ENCODE measurements around the gene ICA1.

Gene ICA1

DNA sequence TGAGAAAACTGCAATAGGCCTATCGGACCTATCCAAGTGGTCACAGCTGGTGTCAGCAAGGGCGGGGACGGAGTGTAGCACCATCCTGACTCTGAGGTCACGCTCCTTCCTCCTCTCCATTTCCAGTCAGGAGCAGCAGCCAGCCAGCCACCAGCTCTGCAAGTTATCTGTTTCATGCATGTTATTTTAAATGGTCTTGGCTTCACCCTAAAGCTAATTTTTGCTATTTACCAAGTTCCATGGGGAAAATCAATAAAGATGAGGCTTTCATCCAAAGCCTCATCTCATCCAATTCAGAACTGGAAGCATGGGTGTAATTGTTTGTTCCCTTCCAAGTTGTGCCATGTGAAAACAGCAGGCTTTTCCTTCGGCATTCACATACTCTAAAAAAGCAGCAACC is 49.3 kb downstream of the ICA1 start:
- ATAC-seq (replicated peaks) (no peak), DNase-seq (no peak)
- Mint-ChIP-seq H3K27me3 (no peaks in the 10 kb centered on the region), H3K36me3 (ENCODE audit: insufficient read depth) (no peaks in the 10 kb centered on the region), H3K9me3 (no peaks in the 10 kb centered on the region), H3K27ac (no peak overlapping the region), H3K4me1 (ENCODE audit: low read depth in 2 of 2) (peaks cover 2 to 3% of the 10 kb centered on the region in 2 donors), H3K4me3 (no peak overlapping the region)

DNA sequence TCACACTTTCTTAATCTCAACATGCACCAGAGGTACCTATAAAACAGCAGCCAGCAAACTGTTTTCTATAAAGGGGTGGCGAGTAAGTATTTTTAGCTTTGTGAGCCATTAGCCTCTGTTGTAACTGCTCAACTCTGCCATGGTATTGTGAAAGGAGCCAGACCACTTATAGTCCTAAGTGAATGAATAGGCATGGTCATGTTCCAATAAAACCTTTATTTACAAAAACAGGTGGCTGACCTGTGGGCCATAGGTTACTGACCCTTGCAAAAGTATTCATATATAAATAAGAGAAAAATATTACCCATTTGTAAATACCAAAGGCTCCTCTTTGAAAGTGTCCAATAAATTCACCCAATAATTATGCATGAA is 50.3 kb downstream of the ICA1 start:
- no peak for ATAC-seq (replicated peaks)
- no peak for DNase-seq

DNA sequence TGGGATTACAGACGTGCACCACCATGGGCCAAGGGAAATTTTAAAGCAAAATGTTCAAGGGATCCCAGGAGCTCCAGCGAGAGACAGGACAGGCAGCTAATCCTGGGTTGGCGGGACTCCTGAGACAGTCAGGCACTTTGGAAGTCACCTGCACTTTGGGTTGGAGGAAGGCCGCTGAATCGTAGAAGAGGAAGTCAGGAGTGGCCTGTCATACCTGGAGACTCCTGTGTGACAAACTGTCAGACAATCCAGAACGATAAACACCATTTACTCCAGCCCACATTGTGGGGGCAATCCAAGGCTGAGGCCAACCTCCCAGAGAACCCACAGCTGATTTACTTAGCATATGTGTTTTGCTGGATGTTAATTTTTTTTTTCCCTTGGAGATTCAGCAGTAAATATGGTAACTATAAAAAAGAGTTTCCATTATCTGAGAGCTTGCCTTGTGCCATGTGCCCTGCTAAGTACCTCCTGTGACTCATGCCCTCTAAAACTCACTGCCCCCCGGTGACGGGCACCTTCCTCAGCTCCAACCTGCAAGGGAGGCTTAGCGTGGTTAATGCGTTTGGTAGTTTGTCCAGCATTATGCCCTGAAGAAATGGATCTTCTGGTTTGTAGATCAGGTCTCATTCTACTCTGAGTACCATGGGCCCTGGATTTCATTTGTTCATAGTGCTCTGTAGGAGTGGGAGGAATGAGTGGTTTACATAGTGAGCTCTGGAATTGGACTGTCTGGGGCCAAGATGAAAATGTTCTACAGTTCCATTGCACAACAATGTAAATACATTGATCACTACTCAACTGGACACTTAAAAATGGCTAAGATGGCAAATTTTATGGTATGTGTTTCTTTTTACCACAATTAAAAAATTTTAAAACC is 50.9 kb downstream of the ICA1 start:
- Mint-ChIP-seq H3K27ac (no peak overlapping the region), H3K27me3 (peaks cover 0 to 3% of the 10 kb centered on the region in 2 donors)
- ATAC-seq (replicated peaks) = no peak

More for the DNA sequence above, 50.3 kb downstream of the ICA1 start:
- Mint-ChIP-seq H3K9me3 (no peaks in the 10 kb centered on the region), H3K27ac (no peak overlapping the region), H3K36me3 (ENCODE audit: insufficient read depth) (no peaks in the 10 kb centered on the region), H3K4me3 (no peak overlapping the region), H3K4me1 (ENCODE audit: low read depth in 2 of 2) (no peaks in the 10 kb centered on the region), H3K27me3 (no peaks in the 10 kb centered on the region)

DNA sequence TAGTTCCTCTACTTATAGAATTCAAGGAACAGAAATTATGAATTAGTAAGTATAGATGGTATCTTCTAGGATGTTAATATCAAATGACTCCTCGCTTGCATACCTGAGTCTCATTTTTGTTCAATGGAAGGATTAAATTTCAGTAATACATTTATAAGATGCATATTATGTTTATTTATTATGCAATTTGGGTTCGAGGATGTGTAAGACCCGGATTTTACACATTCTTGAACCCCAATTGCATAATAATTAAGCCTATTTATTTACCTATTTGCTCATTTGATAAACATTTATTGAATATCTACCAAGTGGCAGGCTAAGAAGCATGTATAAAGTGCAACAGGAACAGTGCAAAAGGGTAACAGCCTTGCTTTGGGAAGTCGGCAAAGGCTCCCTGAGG is 52.6 kb downstream of the ICA1 start:
- no peaks in the 10 kb centered on the region for H3K4me1 Mint-ChIP-seq (ENCODE audit: low read depth in 2 of 2)
- no peaks in the 10 kb centered on the region for H3K36me3 Mint-ChIP-seq (ENCODE audit: insufficient read depth)
- no peak for ATAC-seq (replicated peaks)
- DNase-seq = no peak
- H3K27me3 Mint-ChIP-seq = peaks cover 0 to 5% of the 10 kb centered on the region in 2 donors
- H3K4me3 Mint-ChIP-seq = no peak overlapping the region
- no peaks in the 10 kb centered on the region for H3K9me3 Mint-ChIP-seq
- no peak overlapping the region for H3K27ac Mint-ChIP-seq

More for the DNA sequence above, 50.9 kb downstream of the ICA1 start:
- Mint-ChIP-seq H3K9me3 (no peaks in the 10 kb centered on the region), H3K36me3 (ENCODE audit: insufficient read depth) (no peaks in the 10 kb centered on the region), H3K4me3 (no peak overlapping the region), H3K4me1 (ENCODE audit: low read depth in 2 of 2) (no peaks in the 10 kb centered on the region)
- no peak for DNase-seq

DNA sequence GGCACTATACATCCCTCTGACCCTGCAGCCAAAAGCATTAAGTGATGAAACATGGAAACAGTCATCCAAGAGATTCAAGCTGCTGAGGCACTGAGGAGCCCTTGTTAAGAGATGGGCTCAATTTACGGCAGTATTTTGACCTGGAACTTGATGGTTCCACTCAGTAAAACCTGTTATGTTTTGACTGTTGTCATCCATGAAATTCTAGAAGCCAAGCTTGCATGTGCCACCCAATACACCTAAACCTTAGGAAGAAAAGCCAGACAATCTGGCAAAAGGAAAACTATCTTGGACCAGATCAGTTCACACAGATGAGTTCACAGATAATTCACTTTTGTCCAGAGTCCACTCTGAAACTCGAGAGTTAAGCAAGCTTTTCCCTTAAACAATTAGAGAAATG is 53.2 kb downstream of the ICA1 start:
- no peak for ATAC-seq (replicated peaks)
- H3K9me3 Mint-ChIP-seq = no peaks in the 10 kb centered on the region
- no peaks in the 10 kb centered on the region for H3K36me3 Mint-ChIP-seq (ENCODE audit: insufficient read depth)
- H3K27me3 Mint-ChIP-seq = peaks cover 0 to 5% of the 10 kb centered on the region in 2 donors
- no peak overlapping the region for H3K4me3 Mint-ChIP-seq
- no peak overlapping the region for H3K27ac Mint-ChIP-seq
- H3K4me1 Mint-ChIP-seq (ENCODE audit: low read depth in 2 of 2) = no peaks in the 10 kb centered on the region
- no peak for DNase-seq

DNA sequence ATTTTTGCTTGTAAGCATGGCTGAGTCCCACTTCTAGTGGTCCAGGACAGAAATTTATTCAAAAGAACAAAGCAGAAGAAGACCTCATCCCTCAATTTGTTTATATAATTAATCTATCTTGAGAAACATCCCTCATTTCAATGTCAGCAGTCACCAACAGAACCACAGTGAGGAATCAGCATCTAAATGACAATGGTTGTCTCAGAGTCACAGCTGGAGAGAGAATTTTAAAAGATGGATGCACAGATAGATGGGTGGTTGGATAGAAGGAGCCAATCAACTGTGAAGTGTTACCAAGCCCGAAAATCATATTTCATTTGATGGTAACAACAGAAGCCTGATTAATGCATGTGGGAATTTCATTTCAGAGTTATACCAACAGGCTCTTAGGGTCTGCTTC is 55.0 kb downstream of the ICA1 start:
- Mint-ChIP-seq H3K4me3 (no peak overlapping the region), H3K4me1 (ENCODE audit: low read depth in 2 of 2) (peaks cover 4 to 7% of the 10 kb centered on the region in 2 donors), H3K9me3 (no peaks in the 10 kb centered on the region), H3K27ac (no peak overlapping the region), H3K36me3 (ENCODE audit: insufficient read depth) (no peaks in the 10 kb centered on the region), H3K27me3 (peaks cover 0 to 5% of the 10 kb centered on the region in 2 donors)
- no peak for DNase-seq
- ATAC-seq (replicated peaks) = no peak

DNA sequence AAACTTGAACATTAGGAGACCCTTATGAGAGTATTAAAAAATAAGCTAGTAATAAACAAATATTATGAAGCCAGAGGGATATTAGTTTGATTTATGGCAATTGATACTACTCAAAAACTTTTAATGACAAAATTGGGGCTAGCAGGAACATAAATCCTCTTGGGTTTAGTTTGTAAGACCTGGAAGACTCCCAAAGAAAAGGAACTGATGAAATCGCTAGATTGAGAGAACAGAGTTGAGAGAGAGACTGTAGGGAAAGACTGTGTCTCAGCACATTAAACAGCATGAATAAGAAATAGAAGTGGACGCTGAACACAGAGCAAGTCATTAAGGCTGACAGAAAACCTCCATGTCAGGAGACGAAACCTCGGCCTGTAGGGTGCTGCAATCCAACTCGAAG is 56.4 kb downstream of the ICA1 start:
- H3K4me3 Mint-ChIP-seq = no peak overlapping the region
- ATAC-seq (replicated peaks) = no peak
- no peaks in the 10 kb centered on the region for H3K9me3 Mint-ChIP-seq
- peaks cover 0 to 5% of the 10 kb centered on the region in 2 donors for H3K27me3 Mint-ChIP-seq
- H3K36me3 Mint-ChIP-seq (ENCODE audit: insufficient read depth) = no peaks in the 10 kb centered on the region
- no peak overlapping the region for H3K27ac Mint-ChIP-seq
- DNase-seq = no peak
- H3K4me1 Mint-ChIP-seq (ENCODE audit: low read depth in 2 of 2) = peaks cover 13 to 16% of the 10 kb centered on the region in 2 donors

DNA sequence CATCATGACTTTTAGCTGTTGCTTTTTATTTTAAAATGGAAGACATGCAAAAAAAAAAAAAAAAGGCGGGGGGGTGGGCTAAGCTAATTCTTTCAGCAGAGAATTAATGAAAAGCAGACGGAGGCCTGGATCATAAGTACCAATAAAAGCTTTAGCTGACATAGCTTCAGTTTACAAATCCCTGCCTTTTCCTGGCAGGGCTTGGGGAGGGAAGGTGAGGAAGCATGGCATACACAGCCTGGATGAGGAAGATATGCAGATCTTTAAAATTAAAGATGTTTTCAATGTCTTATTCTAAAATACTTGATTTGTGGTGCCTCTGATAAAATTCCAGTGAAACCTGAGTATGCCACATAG is 57.0 kb downstream of the ICA1 start:
- no peak overlapping the region for H3K27ac Mint-ChIP-seq
- ATAC-seq (replicated peaks) = no peak

DNA sequence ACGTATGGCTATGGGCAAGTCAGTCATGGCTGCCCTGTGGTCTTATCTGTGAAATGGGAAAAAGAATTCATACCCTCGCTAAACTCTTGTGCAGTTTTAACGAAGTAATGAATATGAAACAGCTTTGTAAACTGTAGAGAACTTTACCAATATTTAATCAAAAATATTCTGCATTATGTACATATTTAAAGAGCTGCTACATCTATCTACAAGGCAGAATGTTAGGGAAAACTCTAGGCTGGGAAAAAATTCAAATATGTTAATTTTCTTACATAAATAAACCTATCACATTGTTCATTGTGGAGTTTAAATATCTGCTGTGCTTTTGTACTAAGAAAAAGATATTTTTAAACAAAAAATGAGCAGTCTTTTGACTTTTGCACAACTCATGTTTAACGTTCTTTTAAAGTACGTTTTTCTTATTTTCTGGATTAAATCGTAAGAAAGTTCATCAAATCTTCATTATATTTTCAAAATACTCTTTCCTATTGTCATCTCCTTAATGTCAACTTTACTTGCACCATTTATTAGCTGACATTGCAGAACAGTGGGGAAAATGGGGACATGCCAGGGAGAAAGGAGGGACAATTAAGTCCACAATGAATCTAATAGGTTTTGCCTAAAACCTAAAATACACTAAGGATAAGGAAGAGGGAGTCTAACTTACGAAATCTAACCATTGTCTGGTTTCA is 57.5 kb downstream of the ICA1 start:
- ATAC-seq (replicated peaks) (no peak), DNase-seq (no peak)
- H3K4me1 Mint-ChIP-seq (ENCODE audit: low read depth in 2 of 2) = peaks cover 16 to 17% of the 10 kb centered on the region in 2 donors
- H3K36me3 Mint-ChIP-seq (ENCODE audit: insufficient read depth) = no peaks in the 10 kb centered on the region
- H3K4me3 Mint-ChIP-seq = no peak overlapping the region
- peaks cover 0 to 5% of the 10 kb centered on the region in 2 donors for H3K27me3 Mint-ChIP-seq
- H3K9me3 Mint-ChIP-seq = no peaks in the 10 kb centered on the region
- no peak overlapping the region for H3K27ac Mint-ChIP-seq

More for the DNA sequence above, 57.0 kb downstream of the ICA1 start:
- Mint-ChIP-seq H3K9me3 (no peaks in the 10 kb centered on the region), H3K4me3 (no peak overlapping the region), H3K4me1 (ENCODE audit: low read depth in 2 of 2) (peaks cover 15 to 16% of the 10 kb centered on the region in 2 donors), H3K36me3 (ENCODE audit: insufficient read depth) (no peaks in the 10 kb centered on the region), H3K27me3 (peaks cover 0 to 5% of the 10 kb centered on the region in 2 donors)
- no peak for DNase-seq

DNA sequence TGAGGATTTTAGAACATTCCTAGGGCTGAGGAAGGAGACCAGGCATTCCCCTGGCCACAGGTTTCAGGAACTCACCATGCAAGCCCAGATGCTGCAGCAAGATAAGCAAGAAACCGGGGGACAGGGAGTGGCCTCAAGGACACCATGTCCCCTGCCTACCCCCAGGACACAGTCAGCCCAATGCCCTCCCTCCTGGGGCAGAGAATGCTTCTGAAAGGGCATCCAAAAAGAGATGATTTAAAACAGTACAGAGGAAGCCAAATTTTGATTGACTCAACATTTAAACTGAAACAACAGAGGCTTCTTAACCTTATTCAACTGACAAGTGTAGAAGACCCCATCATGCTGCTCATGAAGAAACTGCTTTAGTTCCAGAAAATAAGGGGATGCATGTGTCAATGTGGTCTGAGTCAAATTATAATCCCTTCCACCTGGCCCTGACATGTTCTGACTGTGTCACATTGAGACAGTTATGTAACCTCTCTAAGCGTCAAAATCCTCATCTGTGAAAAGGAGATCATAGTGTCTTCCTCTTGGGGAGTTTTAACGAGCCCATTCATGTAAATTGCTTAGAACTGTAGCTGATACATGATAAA is 60.0 kb downstream of the ICA1 start:
- no peak for ATAC-seq (replicated peaks)
- DNase-seq = no peak
- peaks cover 6% of the 10 kb centered on the region for H3K36me3 Mint-ChIP-seq (ENCODE audit: insufficient read depth)
- peaks cover 28 to 38% of the 10 kb centered on the region in 2 donors for H3K4me1 Mint-ChIP-seq (ENCODE audit: low read depth in 2 of 2)
- no peaks in the 10 kb centered on the region for H3K9me3 Mint-ChIP-seq
- H3K4me3 Mint-ChIP-seq = no peak overlapping the region
- H3K27me3 Mint-ChIP-seq = peaks cover 0 to 5% of the 10 kb centered on the region in 2 donors
- H3K27ac Mint-ChIP-seq = no peak overlapping the region

DNA sequence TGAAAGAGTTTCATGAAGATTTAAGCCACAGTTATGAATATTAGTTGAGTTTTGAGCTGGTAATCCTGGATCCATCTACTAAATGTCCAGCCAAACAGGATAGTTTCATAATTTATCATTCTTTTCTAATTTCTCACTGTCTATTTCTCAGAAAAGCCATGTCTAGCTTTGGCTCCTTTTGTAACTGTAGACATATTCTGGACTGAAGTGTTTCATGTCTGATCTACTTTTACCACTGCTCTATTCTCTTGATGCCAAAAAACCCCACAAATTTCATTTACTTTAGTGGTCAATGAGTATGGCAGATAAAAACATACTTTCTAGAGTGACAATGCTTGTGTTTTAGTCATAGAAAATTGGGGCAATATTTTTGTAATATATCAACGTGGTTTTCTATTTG is 61.2 kb downstream of the ICA1 start:
- Mint-ChIP-seq H3K27me3 (no peaks in the 10 kb centered on the region), H3K9me3 (no peaks in the 10 kb centered on the region), H3K27ac (no peak overlapping the region), H3K4me3 (no peak overlapping the region), H3K4me1 (ENCODE audit: low read depth in 2 of 2) (peaks cover 34 to 40% of the 10 kb centered on the region in 2 donors), H3K36me3 (ENCODE audit: insufficient read depth) (peaks cover 6% of the 10 kb centered on the region)
- ATAC-seq (replicated peaks) (no peak), DNase-seq (no peak)

DNA sequence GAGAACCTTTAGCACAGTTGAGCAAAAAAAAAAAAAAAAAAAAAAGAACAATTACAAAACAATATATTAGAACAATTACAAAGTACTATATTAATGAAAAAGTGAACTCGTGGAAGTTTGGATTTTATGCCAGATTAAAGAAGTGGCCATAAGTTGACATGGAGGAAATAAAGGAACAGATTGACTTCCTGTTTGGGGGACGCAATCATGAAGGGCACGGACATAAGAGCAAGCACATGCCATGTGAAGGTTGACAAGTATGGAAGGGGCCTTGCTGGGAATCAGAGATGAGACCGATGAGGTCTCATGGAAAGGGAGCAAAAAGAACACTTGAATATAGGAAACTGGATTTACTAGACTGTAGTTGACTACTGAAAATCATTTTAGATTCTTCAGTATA is 61.7 kb downstream of the ICA1 start:
- Mint-ChIP-seq H3K27ac (no peak overlapping the region), H3K27me3 (no peaks in the 10 kb centered on the region), H3K36me3 (ENCODE audit: insufficient read depth) (peaks cover 6% of the 10 kb centered on the region), H3K9me3 (no peaks in the 10 kb centered on the region), H3K4me3 (no peak overlapping the region), H3K4me1 (ENCODE audit: low read depth in 2 of 2) (peaks cover 34 to 40% of the 10 kb centered on the region in 2 donors)
- ATAC-seq (replicated peaks) = no peak
- DNase-seq = no peak

DNA sequence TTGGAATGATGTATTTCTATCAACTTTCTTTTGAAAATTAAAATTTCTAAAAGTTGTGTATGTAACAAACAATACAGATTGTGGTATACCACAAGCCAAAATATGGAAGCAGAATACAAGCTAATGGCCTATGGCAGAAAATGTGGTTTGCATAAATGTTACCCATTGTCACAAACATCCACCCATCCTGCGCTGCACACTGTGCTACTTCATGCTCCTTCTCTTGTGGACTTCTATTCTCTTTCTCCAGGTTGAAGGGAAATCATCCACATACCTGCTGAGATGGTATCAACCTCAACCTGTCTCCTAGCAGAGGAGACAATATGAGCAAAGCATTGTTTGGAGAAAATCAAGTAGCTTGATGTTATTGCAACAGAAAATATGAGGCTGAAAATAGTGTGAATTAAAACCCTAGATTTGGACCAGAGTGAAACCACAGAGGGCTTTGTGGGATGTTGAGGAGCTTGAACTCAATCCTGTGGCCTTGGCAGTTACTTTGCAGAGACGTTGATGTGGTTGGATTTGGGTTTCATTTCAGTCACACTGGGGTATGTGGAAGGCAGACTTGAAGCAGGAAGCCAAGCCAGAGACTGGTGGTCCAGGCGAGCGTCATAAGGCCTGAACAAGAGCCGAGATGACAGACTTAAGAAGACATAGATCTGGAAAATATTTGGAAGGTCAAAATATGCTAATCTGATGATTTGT is 63.8 kb downstream of the ICA1 start:
- peak overlapping the region; percentile 40 to 51 for H3K4me3 Mint-ChIP-seq

More for the DNA sequence above, 63.8 kb downstream of the ICA1 start:
- peak; percentile 46 to 50 (median 47) for DNase-seq
- peak; percentile 94 for ATAC-seq (replicated peaks)
- Mint-ChIP-seq H3K36me3 (ENCODE audit: insufficient read depth) (peaks cover 6% of the 10 kb centered on the region), H3K9me3 (no peaks in the 10 kb centered on the region), H3K27me3 (peaks cover 4 to 6% of the 10 kb centered on the region in 2 donors), H3K4me1 (ENCODE audit: low read depth in 2 of 2) (peaks cover 34 to 40% of the 10 kb centered on the region in 2 donors), H3K27ac (peak overlapping the region; percentile 39 to 52)

All from effector memory CD8-positive, alpha-beta T cell (primary cell).